ENCODE results near the gene REST.
"Not testable (repeated sequence)": the region's sequence is repeated elsewhere in the genome, so short reads cannot be mapped to it uniquely, and the experiment has no call there.

REST gene, protein sequence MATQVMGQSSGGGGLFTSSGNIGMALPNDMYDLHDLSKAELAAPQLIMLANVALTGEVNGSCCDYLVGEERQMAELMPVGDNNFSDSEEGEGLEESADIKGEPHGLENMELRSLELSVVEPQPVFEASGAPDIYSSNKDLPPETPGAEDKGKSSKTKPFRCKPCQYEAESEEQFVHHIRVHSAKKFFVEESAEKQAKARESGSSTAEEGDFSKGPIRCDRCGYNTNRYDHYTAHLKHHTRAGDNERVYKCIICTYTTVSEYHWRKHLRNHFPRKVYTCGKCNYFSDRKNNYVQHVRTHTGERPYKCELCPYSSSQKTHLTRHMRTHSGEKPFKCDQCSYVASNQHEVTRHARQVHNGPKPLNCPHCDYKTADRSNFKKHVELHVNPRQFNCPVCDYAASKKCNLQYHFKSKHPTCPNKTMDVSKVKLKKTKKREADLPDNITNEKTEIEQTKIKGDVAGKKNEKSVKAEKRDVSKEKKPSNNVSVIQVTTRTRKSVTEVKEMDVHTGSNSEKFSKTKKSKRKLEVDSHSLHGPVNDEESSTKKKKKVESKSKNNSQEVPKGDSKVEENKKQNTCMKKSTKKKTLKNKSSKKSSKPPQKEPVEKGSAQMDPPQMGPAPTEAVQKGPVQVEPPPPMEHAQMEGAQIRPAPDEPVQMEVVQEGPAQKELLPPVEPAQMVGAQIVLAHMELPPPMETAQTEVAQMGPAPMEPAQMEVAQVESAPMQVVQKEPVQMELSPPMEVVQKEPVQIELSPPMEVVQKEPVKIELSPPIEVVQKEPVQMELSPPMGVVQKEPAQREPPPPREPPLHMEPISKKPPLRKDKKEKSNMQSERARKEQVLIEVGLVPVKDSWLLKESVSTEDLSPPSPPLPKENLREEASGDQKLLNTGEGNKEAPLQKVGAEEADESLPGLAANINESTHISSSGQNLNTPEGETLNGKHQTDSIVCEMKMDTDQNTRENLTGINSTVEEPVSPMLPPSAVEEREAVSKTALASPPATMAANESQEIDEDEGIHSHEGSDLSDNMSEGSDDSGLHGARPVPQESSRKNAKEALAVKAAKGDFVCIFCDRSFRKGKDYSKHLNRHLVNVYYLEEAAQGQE

DNA sequence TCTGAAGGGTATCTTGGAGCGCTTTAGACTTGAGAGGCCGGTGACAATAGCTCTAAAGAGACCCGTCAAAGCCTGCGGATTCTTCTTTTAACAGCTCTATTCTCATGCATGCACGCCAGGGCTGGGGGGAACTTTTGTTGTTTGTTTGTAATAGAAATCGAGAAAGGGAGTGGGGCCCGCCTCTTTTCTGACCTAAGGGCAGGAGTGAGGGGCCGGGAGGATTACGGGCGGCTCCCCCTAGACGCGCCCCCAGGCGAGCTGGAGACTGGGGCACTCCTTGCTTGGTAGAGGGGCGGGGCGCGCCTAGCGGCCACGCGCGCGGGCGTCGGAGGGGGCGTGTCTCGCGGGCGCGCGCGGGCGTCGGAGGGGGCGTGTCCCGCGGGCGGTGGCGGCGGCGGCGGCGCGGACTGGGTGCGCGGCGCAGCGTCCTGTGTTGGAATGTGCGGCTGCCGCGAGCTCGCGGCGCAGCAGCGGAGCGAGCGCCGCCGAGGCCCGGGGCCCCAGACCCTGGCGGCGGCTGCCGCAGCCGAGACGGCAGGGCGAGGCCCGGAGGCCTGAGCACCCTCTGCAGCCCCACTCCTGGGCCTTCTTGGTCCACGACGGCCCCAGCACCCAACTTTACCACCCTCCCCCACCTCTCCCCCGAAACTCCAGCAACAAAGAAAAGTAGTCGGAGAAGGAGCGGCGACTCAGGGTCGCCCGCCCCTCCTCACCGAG is at the start of gene REST:
Gene REST (plus strand): TSS at position 412 of the 717 bp plus-strand sequence. CDS start 2,739 bp downstream, outside the sequence.
- peak; percentile 37 to 59 (median 40) for DNase-seq

DNA sequence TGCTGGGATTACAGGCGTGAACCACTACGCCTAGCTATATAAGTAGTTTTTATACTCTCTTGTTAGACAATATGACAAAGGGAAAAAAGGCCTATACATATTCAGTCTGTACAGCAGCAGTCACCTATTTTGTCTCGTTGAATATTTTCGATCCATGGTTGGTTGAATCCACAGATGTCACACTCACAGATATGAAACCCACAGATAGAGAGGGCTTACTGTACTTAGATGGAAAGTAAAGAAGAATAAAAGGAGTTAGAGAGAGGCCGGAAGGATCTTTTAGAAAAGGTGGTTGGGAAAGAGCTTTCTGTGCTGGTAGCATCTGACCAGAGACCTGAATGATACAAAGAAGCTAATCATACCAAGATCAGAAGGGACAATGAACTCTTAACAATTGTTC is 47.9 kb upstream of the REST start:
- DNase-seq, result no peak

DNA sequence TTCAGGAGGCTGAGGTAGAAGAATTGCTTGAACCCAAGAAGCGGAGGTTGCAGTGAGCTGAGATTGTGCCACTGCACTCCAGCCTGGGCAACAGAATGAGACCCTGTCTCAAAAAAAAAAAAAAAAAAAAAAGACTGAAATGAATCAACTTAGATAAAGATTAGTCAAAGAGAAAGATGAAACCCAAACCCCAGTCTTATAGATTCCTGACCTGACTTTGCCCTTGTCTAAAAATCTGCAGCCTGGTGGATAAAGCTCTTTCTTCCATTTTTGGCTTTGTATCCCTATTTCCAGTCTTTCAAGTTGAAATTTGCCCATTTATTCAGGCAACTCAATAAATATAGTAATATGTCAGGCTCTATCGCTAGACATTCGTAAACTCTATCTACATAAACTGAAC is 46.9 kb upstream of the REST start:
- DNase-seq, result no peak

- no peak for DNase-seq
Observed at GRCh38 chr4:56861360-56861759, 46.3 kb upstream of the REST start.

DNA sequence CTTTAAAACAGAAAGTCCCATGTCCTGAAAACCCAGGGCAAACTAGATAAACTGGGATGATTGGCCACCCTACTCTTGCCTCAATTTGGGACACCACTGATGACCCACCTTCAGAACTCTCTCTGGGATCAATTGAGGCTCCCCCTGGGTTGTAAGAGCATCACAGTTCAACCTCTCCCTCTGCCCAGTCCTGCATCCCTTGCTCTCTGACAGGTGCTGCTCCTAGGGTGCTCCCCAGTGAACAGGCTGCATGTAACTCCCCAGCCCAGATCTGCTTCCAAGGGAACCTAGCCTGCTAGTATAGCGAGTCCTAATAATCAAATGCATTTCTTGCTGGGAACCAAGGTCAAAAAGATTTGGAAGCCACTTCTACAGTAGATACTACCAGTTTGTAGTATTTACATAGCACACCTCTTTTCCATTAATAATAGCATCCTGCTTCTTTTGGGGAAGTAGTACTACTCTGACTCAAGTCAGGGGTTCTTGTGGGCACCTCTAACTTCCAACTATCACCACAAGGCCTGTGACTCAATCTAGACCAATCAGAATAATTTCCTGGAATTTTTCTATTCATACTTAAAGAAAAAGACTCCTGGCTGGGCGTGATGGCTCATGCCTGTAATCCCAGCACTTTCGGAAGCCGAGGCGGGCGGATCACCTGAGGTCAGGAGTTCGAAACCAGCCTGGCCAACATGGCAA is 44.1 kb upstream of the REST start:
- no peak for DNase-seq

DNA sequence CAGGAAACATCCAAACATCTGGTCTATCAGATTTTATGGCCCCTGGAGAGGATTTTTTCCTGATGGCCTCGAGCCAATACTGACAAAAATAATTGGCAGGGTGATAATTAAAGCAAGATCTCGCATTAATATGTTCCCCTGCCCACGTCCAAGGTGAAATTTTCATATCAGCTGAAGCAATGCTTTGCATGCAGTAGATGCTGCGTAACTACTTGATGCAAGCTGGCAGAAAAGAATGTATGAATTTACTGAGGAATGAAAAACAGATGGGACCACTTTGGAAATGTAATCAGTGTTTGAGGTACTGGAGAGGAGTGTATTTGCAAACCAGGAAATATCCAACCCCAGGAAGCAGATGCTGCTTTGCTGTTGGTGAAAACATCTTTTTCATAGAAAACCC is 36.8 kb upstream of the REST start:
- DNase-seq, result peak in 2 of 3 experiments; percentile 46 to 76

- DNase-seq, result peak in 2 of 3 experiments; percentile 24 to 63
Observed at GRCh38 chr4:56871371-56871866, 36.3 kb upstream of the REST start.

DNA sequence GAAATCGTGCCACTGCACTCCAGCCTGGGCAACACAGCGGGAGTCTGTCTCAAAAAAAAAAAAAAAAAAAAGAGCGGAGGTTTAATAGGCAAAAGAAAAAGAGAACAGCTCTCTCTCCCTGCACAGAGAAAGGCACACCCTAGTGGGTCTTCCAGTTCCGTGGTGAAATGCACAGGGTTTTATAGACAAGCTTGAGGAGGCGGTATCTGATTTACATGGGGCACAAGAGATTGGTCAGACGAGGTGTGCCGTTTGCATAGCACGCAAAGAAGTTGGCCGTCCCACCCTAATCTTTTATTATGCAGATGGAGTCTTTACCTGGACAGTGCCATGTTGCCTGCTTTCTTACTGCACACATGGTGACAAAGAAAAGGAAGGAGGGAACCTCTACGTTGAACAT is 33.5 kb upstream of the REST start:
- peak; percentile 8 to 50 (median 9) for DNase-seq

- no peak for DNase-seq
Observed at GRCh38 chr4:56874923-56875322, 32.8 kb upstream of the REST start.

DNA sequence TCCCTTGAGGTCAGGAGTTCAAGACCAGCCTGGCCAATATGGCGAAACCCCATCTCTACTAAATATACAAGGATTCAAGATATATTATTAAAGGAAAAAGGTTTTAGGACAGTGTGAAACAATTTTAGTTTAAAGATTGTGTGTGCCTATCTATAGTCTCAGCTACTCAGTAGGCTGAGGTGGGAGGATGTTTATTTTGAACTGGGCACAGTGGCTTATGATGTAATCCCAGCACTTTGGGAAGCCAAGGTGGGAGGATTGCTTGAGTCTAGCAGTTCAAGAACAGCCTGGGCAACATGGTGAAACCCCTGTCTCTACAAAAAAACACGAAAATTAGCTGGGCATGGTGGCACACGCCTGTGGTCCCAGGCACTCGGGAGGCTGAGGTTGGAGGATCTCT is 31.4 kb upstream of the REST start:
- no peak for DNase-seq

DNA sequence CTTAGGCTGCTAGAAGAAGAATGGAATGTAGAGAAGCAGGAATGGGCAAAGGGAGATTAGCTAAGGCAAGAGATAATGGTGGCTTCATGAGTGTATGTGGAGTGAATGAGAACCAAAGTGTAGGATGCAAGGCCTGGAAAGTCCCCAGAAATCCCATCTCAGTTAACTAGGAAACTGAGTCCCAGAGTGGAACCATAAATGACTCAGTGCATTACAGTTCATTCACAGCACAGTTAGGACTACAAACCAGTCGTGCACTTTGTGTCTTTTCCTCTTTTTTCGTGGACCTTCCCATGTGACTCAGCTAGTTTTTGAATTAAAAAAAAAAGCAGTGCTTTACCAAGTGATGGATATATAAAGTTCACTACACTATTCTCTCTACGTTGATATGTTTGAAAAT is 27.7 kb upstream of the REST start:
- DNase-seq, result no peak

- DNase-seq, result no peak
Observed at GRCh38 chr4:56880572-56880971, 27.1 kb upstream of the REST start.

DNA sequence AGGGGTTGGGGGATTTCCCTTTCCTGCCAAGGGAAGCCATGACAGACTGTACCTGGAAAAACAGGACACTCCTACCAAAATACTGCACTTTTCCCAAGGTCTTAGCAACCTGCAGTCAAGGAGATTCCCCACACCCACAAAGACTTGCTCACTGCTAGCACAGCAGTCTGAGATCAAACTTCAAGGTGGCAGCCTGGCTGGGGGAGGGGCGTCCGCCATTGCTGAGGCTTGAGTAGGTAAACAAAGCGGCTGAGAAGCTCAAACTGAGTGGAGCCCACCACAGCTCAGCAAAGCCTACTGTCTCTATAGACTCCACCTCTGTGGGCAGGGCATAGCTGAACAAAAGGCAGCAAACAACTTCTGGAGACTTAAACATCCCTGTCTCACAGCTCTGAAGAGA is 23.2 kb upstream of the REST start:
- not testable (repeated sequence) for DNase-seq

- no peak for DNase-seq
Observed at GRCh38 chr4:56892691-56893090, 15.0 kb upstream of the REST start.

DNA sequence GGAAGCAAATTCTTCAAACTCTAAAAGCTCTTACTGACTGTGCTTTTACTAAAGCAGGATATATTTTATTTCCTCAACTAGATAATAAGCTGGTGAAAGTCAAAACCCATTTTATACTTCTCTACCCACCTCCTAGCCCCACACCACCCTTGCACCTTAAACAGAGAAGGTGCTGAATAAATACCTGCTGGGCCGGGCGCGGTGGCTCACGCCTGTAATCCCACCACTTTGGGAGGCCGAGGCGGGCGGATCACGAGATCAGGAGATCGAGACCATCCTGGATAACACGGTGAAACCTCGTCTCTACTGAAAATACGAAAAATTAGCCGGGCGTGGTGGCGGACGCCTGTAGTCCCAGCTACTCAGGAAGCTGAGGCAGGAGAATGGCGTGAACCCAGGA is 9.9 kb upstream of the REST start:
- DNase-seq, result not testable (repeated sequence)

GRCh38 chr4:56900186-56900585 is 7.5 kb upstream of the REST start:
- DNase-seq, result not testable (repeated sequence)

GRCh38 chr4:56902703-56903102 is 5.0 kb upstream of the REST start:
- DNase-seq, result no peak

- no peak for DNase-seq
Observed at GRCh38 chr4:56905796-56906195, 1.9 kb upstream of the REST start.

GRCh38 chr4:56906489-56907393 is 959 bp upstream of the REST start:
- no peak for DNase-seq

- DNase-seq, result peak in 1 of 3 experiments; percentile 31
Observed at GRCh38 chr4:56908206-56909085, 746 bp downstream of the REST start.

Measured in NCI-H1417 (cell line).